Stimulated activated CD4-positive, alpha-beta T cell treated with anti-CD3 and anti-CD28 coated beads, Interleukin-1b, Interleukin-23, amount 100 ng/mL, for 24 hours (primary cell): ENCODE data around the gene CDK6.

Source experiments
- DNase-seq, 4 experiments: peaks; one replicate each; pipeline ENCODE4 v3.0.0-alpha.2; 2020; ENCODE audit warnings: low read depth in 4 of 4, low spot score in 1 of 4

The CDK6 gene

GRCh38 chr7:92740134-92740533, 96.2 kb downstream of the CDK6 start:
- DNase-seq = no peak

GRCh38 chr7:92739091-92739490, 97.3 kb downstream of the CDK6 start:
- DNase-seq = no peak

- no peak for DNase-seq
Observed at GRCh38 chr7:92737706-92738105, 98.7 kb downstream of the CDK6 start.

GRCh38 chr7:92736870-92737269, 99.5 kb downstream of the CDK6 start:
- no peak for DNase-seq

- no peak for DNase-seq
Observed at GRCh38 chr7:92735707-92736106, 100.7 kb downstream of the CDK6 start.

GRCh38 chr7:92732316-92733036, 103.9 kb downstream of the CDK6 start:
- no peak for DNase-seq

GRCh38 chr7:92731335-92732063, 104.9 kb downstream of the CDK6 start:
- peak in 3 of 4 experiments; percentile 17 to 36 (median 35) for DNase-seq

GRCh38 chr7:92730808-92731207, 105.6 kb downstream of the CDK6 start:
- no peak for DNase-seq

- no peak for DNase-seq
Observed at GRCh38 chr7:92729751-92730150, 106.6 kb downstream of the CDK6 start.

- DNase-seq = no peak
Observed at GRCh38 chr7:92729172-92729571, 107.2 kb downstream of the CDK6 start.

- no peak for DNase-seq
Observed at GRCh38 chr7:92727755-92728154, 108.6 kb downstream of the CDK6 start.

GRCh38 chr7:92725161-92725925, 111.0 kb downstream of the CDK6 start:
- DNase-seq = no peak

- DNase-seq = no peak
Observed at GRCh38 chr7:92723943-92724342, 112.4 kb downstream of the CDK6 start.

GRCh38 chr7:92723205-92723604, 113.2 kb downstream of the CDK6 start:
- DNase-seq = no peak

GRCh38 chr7:92722541-92722940, 113.8 kb downstream of the CDK6 start:
- no peak for DNase-seq

- DNase-seq = no peak
Observed at GRCh38 chr7:92720604-92721350, 115.6 kb downstream of the CDK6 start.

GRCh38 chr7:92717993-92718716, 118.2 kb downstream of the CDK6 start:
- peak; percentile 24 to 50 (median 34) for DNase-seq

- no peak for DNase-seq
Observed at GRCh38 chr7:92717623-92717992, 118.8 kb downstream of the CDK6 start.

- DNase-seq = no peak
Observed at GRCh38 chr7:92716825-92717580, 119.4 kb downstream of the CDK6 start.

GRCh38 chr7:92715963-92716362, 120.4 kb downstream of the CDK6 start:
- no peak for DNase-seq
